GM12801 (cell line): Measurements from ENCODE around the gene ZMYND8.

Source experiments
- TF ChIP-seq, protein P1 (sequence below): IDR thresholded peaks from one replicate; pipeline ENCODE4 v1.5.1; 2011; ENCODE audit warnings: control low read depth; ENCODE audit not compliant: insufficient read length; ENCODE audit errors: extremely low read depth

Gene ZMYND8

DNA sequence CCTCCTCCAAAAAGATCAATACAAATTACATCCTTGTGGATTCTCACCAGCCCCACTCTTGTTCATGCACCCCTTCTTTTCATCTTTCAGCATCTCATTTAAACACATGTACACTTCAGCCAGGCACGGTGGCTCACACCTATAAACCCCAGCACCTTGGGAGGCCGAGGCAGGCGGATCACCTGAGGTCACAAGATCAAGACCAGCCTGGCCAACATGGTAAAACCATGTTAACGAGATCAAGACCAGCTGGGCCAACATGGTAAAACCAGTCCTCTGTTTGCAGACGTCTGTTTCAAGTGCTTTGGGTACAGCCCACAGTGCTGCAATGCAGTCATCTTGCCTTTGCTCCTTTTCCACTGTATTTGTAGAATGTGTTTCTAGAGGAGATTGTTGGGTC lies 45.3 kb downstream of the ZMYND8 start:
- TF ChIP-seq, protein P1, sequence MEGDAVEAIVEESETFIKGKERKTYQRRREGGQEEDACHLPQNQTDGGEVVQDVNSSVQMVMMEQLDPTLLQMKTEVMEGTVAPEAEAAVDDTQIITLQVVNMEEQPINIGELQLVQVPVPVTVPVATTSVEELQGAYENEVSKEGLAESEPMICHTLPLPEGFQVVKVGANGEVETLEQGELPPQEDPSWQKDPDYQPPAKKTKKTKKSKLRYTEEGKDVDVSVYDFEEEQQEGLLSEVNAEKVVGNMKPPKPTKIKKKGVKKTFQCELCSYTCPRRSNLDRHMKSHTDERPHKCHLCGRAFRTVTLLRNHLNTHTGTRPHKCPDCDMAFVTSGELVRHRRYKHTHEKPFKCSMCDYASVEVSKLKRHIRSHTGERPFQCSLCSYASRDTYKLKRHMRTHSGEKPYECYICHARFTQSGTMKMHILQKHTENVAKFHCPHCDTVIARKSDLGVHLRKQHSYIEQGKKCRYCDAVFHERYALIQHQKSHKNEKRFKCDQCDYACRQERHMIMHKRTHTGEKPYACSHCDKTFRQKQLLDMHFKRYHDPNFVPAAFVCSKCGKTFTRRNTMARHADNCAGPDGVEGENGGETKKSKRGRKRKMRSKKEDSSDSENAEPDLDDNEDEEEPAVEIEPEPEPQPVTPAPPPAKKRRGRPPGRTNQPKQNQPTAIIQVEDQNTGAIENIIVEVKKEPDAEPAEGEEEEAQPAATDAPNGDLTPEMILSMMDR: no peak

DNA sequence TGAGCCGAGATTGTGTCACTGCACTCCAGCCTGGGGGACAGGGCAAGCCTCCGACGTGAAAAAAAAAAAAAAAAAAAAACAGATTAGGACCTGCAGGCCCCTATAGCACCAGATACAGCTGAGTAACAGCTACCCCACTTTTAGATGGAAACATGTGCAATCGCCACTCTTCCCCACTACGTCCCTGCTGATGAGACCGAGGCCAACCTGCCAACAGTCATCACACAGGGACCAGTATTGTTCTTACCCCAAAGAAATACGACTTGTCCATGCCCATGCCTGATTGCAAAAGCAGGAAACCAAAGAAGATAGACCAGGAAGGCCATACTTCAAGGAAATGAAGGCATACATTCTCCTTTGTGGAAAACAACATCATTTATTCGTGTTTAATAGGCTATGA lies 45.8 kb downstream of the ZMYND8 start:
- TF ChIP-seq, protein P1: no peak

DNA sequence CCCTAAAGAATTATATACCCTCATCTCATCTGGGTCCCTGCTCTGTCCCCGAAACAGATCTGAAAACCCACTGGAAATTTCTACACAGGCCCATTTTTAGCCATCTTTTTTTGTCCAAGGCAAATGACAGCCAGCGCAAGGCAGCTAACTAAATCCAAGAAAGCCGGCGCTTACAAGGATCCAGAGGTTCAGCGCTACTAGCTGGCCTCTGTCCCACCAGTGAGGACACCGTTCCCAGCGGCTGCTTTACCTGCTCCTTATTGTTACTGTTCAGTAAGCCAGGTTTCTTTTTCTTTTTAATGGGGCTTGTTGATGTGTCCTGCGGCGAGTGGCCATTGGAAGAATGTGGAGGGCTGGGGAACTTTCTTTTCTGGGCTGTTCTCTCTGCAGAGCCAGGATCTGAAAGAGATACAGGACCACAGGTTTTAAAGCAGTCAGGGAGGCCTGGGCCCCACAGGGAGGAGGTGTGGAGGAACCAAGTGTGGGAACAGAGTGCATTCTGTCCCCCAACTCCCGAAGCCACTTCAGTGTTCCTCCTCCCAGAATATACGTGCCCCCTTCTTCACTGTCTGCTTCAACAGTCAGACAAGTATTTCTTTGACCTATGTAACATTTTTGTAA lies 46.6 kb downstream of the ZMYND8 start:
- TF ChIP-seq, protein P1: no peak

DNA sequence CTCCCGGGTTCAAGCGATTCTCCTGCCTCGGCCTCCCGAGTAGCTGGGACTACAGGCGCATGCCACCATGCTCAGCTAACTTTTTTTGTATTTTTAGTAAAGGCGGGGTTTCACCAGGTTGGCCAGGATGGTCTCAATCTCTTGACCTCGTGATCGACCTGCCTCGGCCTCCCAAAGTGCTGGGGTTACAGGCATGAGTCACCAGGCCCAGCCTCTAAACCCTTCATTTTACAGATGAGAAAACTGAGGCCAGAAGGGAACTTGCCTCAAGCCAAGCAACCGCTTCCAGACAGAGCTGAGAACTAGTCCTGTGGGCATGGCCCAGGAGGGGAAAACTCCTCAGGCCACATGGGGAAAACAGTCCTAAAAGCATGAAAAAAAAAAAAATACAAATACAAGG lies 47.1 kb downstream of the ZMYND8 start:
- TF ChIP-seq, protein P1: no peak

DNA sequence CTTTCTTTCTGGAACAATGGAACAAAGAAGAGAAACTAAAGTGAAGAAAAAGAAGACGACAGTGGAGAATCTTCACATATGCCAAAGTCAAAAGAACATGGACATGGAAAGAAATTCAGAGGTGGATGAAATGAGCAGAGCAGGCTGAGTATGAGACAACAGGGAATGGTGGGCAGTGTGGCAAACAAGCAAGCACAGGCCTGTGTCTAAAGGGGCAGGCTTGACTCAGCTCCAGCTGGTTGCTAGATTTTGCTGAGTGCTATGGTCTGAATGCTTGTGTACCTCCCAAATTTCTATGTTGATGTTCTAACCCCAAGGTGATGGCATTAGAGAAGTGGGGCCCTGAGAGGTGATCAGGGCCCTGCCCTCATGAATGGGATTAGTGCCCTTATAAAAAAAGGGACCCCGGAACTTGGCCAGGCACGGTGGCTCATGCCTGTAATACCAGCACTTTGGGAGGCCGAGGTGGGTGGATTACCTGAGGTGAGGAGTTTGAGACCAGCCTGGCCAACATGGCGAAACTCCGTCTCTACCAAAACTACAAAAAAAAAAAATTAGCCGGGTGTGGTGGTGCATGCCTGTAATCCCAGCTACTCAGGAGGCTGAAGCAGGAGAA lies 49.6 kb downstream of the ZMYND8 start:
- TF ChIP-seq, protein P1: no peak

DNA sequence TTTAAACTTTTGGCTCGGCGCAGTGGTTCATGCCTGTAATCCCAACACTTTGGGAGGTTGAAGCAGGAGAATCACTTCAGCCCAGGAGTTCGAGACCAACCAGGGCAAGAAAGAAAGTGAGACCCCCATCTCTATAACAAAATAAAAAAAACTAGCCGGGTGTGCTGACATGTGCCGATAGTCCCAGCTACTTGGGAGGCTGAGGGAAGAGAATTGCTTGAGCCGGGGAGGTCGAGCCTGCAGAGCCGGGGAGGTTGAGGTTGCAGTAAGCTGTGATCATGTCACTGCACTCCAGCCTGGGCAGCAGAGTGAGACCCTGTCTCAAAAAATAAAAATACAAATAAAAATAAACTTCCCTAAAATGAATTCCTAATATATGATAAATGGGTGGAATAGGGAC lies 50.4 kb downstream of the ZMYND8 start:
- TF ChIP-seq, protein P1: no peak

DNA sequence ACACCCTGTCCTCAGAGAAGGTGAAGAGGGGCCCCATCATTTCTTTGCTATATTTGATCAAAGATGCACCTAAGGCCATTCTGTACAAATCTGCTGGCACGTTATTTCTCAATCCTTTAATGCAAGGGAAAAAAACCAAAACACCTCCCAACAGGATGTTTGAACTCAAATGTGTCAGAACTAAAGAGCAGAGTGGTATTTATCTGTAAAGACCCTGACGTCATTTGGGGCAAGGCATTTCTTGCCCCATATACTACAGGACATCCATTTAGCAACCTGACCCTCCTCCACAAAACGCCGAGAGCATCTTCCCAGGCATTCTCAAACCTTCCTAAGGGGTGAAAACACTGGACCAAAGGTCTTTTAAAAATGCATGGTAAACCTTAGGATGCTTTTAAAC lies 50.8 kb downstream of the ZMYND8 start:
- TF ChIP-seq, protein P1: no peak
